ENCODE measurements around the gene PRDM11.
A peak's percentile ranks its signal among the peaks of the same experiment; 100 is the strongest.

Gene PRDM11

GRCh38 chr11:45146072-45147016, at the start of gene PRDM11:
TSS of gene PRDM11 (plus strand) at chr11:45146639. CDS start at chr11:45181767, 35,128 bp downstream.
- DNase-seq: peak; percentile 51 to 63

- DNase-seq: peak in 1 of 2 donors; percentile 49
Measured at GRCh38 chr11:45097721-45098493, 48.5 kb upstream of the PRDM11 start.

- DNase-seq: no peak
Measured at GRCh38 chr11:45098929-45099328, 47.5 kb upstream of the PRDM11 start.

- peak; percentile 23 to 35 for DNase-seq
Measured at GRCh38 chr11:45100339-45100738, 46.1 kb upstream of the PRDM11 start.

- no peak for DNase-seq
Measured at GRCh38 chr11:45102361-45102809, 44.1 kb upstream of the PRDM11 start.

GRCh38 chr11:45102810-45103621, 43.4 kb upstream of the PRDM11 start:
- peak; percentile 62 to 79 for DNase-seq

GRCh38 chr11:45104006-45104789, 42.2 kb upstream of the PRDM11 start:
- DNase-seq: no peak

- DNase-seq: no peak
Measured at GRCh38 chr11:45104790-45105084, 41.7 kb upstream of the PRDM11 start.

- DNase-seq: peak; percentile 63 to 69
Measured at GRCh38 chr11:45105233-45105983, 41.0 kb upstream of the PRDM11 start.

- no peak for DNase-seq
Measured at GRCh38 chr11:45105984-45106375, 40.5 kb upstream of the PRDM11 start.

GRCh38 chr11:45106440-45106839, 40.0 kb upstream of the PRDM11 start:
- DNase-seq: no peak

GRCh38 chr11:45107029-45107428, 39.4 kb upstream of the PRDM11 start:
- no peak for DNase-seq

- no peak for DNase-seq
Measured at GRCh38 chr11:45108070-45109064, 38.1 kb upstream of the PRDM11 start.

GRCh38 chr11:45109400-45109799, 37.0 kb upstream of the PRDM11 start:
- DNase-seq: no peak

GRCh38 chr11:45110562-45110961, 35.9 kb upstream of the PRDM11 start:
- DNase-seq: peak; percentile 24 to 80

GRCh38 chr11:45113807-45114206, 32.6 kb upstream of the PRDM11 start:
- DNase-seq: no peak

GRCh38 chr11:45127836-45128235, 18.6 kb upstream of the PRDM11 start:
- DNase-seq: peak in 1 of 2 donors; percentile 14

- no peak for DNase-seq
Measured at GRCh38 chr11:45133878-45134277, 12.6 kb upstream of the PRDM11 start.

GRCh38 chr11:45141171-45141570, 5.3 kb upstream of the PRDM11 start:
- DNase-seq: no peak

GRCh38 chr11:45141631-45142030, 4.8 kb upstream of the PRDM11 start:
- DNase-seq: no peak

Data from CD4-positive, alpha-beta T cell treated with Interferon alpha-2 for 1 hour (primary cell).